ENCODE measurements around the gene CCNK. TPM values are rescaled to one million over a fixed set of nuclear protein-coding genes. Genes with fewer than 3 reads are reported as not detected.
A peak's percentile ranks its signal among the peaks of the same experiment; 100 is the strongest.

CCNK gene
- total RNA-seq, 1 experiment from 2014 or later = 84.7 TPM

DNA sequence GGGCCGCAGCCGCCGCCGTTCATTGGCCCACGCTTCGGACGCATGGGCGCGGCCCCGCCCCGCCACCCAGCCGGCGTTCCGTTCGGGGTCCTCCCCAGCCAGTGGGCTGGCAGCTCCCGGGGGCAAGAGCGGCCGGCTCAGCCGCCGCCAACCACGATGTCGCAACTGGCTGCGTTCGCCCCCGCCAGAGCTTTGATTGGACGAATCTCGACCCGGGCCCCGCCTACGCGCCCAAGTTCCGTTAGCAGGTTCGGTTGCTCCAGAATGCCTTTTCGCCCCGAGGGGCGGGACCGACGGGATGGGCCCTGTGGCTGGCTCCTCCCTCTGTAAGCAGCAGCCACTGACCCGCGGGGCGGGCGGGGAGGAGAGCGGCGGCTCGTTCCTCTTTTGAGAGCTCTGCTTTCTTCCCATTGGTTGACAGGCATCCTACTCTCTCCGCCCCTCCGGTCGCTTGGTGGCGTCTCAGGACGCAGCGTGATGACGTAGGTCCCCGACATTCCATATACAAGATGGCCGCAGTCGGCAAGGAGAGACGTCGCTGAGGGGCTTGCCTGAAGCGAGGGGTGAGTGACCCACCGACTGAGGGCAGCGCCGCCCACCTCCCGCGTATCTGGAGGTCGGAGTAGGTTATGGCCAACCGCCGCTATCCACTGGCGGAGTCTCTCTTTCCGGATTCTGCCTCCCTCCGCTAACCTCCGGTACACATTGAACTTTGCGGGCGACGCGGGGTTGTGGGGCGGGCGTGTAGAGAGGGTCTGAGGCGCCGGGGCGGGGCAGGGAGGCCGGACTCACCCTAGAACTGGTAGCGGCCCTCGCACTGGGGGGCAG, at the start of gene CCNK (continued):
- 0 out of 2 replicates have a peak, but pooled peaks have one; percentile 46 for TF ChIP-seq KAT7 (CRISPR knock-in tag; IDR thresholded peaks at IDR 0.05; ENCODE audit: borderline replicate concordance)
- no peak for TF ChIP-seq GRHL2 (CRISPR knock-in tag; IDR thresholded peaks at IDR 0.05; ENCODE audit: insufficient replicate concordance, severe bottlenecking)
- 0 out of 2 replicates have a peak, but pooled peaks have one; percentile 25 for TF ChIP-seq TEAD1 (CRISPR knock-in tag; IDR thresholded peaks at IDR 0.05)
- no peak for TF ChIP-seq NR3C1 (CRISPR knock-in tag; conservative IDR thresholded peaks at IDR 0.05; ENCODE audit: low read depth)
- TF ChIP-seq CTCF (IDR thresholded peaks at IDR 0.05) = no peak
- TF ChIP-seq, protein P1, sequence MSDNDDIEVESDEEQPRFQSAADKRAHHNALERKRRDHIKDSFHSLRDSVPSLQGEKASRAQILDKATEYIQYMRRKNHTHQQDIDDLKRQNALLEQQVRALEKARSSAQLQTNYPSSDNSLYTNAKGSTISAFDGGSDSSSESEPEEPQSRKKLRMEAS (CRISPR knock-in tag; IDR thresholded peaks at IDR 0.05) = no peak
- peak; percentile 53; the same call in 1 of the 2 replicates for TF ChIP-seq ETV6 (CRISPR knock-in tag; IDR thresholded peaks at IDR 0.05)
- TF ChIP-seq, protein P2, sequence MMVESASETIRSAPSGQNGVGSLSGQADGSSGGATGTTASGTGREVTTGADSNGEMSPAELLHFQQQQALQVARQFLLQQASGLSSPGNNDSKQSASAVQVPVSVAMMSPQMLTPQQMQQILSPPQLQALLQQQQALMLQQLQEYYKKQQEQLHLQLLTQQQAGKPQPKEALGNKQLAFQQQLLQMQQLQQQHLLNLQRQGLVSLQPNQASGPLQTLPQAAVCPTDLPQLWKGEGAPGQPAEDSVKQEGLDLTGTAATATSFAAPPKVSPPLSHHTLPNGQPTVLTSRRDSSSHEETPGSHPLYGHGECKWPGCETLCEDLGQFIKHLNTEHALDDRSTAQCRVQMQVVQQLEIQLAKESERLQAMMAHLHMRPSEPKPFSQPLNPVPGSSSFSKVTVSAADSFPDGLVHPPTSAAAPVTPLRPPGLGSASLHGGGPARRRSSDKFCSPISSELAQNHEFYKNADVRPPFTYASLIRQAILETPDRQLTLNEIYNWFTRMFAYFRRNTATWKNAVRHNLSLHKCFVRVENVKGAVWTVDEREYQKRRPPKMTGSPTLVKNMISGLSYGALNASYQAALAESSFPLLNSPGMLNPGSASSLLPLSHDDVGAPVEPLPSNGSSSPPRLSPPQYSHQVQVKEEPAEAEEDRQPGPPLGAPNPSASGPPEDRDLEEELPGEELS (CRISPR knock-in tag; IDR thresholded peaks at IDR 0.05) = peak; percentile 21; the same call in 1 of the 2 replicates
- TF ChIP-seq ZNF416 (CRISPR knock-in tag; IDR thresholded peaks at IDR 0.05) = no peak
- no peak for TF ChIP-seq NFE2L1 (CRISPR knock-in tag; IDR thresholded peaks at IDR 0.05)
- TF ChIP-seq FOXK1 (CRISPR knock-in tag; IDR thresholded peaks at IDR 0.05) = peak; percentile 96
- no peak for TF ChIP-seq TCF7 (CRISPR knock-in tag; IDR thresholded peaks at IDR 0.05; ENCODE audit: low read depth)
- TF ChIP-seq ZNF396 (CRISPR knock-in tag; IDR thresholded peaks at IDR 0.05; ENCODE audit: borderline replicate concordance) = no peak
- TF ChIP-seq ZNF138 (CRISPR knock-in tag; conservative IDR thresholded peaks at IDR 0.05) = no peak
- no peak for TF ChIP-seq PREB (CRISPR knock-in tag; IDR thresholded peaks at IDR 0.05; ENCODE audit: borderline replicate concordance)
- no peak for TF ChIP-seq CREB1 (CRISPR knock-in tag; IDR thresholded peaks at IDR 0.05)
- TF ChIP-seq ZNF425 (CRISPR knock-in tag; conservative IDR thresholded peaks at IDR 0.05) = no peak
- 0 out of 2 replicates have a peak, but pooled peaks have one; percentile 28 for TF ChIP-seq GABPB1 (CRISPR knock-in tag; IDR thresholded peaks at IDR 0.05)
- no peak for TF ChIP-seq ZBTB21 (CRISPR knock-in tag; IDR thresholded peaks at IDR 0.05; ENCODE audit: borderline replicate concordance)
- TF ChIP-seq, protein P3, sequence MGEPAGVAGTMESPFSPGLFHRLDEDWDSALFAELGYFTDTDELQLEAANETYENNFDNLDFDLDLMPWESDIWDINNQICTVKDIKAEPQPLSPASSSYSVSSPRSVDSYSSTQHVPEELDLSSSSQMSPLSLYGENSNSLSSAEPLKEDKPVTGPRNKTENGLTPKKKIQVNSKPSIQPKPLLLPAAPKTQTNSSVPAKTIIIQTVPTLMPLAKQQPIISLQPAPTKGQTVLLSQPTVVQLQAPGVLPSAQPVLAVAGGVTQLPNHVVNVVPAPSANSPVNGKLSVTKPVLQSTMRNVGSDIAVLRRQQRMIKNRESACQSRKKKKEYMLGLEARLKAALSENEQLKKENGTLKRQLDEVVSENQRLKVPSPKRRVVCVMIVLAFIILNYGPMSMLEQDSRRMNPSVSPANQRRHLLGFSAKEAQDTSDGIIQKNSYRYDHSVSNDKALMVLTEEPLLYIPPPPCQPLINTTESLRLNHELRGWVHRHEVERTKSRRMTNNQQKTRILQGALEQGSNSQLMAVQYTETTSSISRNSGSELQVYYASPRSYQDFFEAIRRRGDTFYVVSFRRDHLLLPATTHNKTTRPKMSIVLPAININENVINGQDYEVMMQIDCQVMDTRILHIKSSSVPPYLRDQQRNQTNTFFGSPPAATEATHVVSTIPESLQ (CRISPR knock-in tag; IDR thresholded peaks at IDR 0.05) = no peak
- no peak for TF ChIP-seq JUN (CRISPR knock-in tag; IDR thresholded peaks at IDR 0.05)
- TF ChIP-seq, protein P4, sequence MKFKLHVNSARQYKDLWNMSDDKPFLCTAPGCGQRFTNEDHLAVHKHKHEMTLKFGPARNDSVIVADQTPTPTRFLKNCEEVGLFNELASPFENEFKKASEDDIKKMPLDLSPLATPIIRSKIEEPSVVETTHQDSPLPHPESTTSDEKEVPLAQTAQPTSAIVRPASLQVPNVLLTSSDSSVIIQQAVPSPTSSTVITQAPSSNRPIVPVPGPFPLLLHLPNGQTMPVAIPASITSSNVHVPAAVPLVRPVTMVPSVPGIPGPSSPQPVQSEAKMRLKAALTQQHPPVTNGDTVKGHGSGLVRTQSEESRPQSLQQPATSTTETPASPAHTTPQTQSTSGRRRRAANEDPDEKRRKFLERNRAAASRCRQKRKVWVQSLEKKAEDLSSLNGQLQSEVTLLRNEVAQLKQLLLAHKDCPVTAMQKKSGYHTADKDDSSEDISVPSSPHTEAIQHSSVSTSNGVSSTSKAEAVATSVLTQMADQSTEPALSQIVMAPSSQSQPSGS (CRISPR knock-in tag; IDR thresholded peaks at IDR 0.05; ENCODE audit: borderline replicate concordance, low read depth) = no peak
- TF ChIP-seq JAZF1 (CRISPR knock-in tag; IDR thresholded peaks at IDR 0.05) = no peak
- no peak for TF ChIP-seq NR2C2 (CRISPR knock-in tag; IDR thresholded peaks at IDR 0.05)
- no peak for TF ChIP-seq ZNF512 (CRISPR knock-in tag; IDR thresholded peaks at IDR 0.05; ENCODE audit: borderline replicate concordance)

Measured in WTC11 (cell line).